H1 (cell line): ENCODE data around the gene TBL2. TPM values are rescaled to one million over a fixed set of nuclear protein-coding genes. Genes with fewer than 3 reads are reported as not detected.

Source experiments
- CTCF ChIA-PET: fragments of 300-600 bp; sonication (Branson Sonifier 250); formaldehyde crosslinking; loops from one replicate; lab custom pipeline; 2021; ENCODE audit not compliant: partially characterized antibody; lab: Charles Lee
- POLR2A ChIA-PET: fragments of 300-600 bp; sonication (Branson Sonifier 250); formaldehyde crosslinking; loops from one replicate; lab custom pipeline; 2021; ENCODE audit warnings: inconsistent platforms; ENCODE audit not compliant: partially characterized antibody; lab: Charles Lee
- DNase-seq, 2 experiments: peaks; one replicate each; pipeline versions ENCODE4 v3.0.0 to v3.0.0-alpha.2; 2010 to 2022; ENCODE audit warnings: low spot score in 2 of 2, low read depth in 1 of 2, mixed read lengths in 1 of 2
- FAIRE-seq: peaks from 2 replicates; lab custom pipeline; 2011; peaks lifted over from hg19 to GRCh38; lab: Jason Lieb, UNC
- H2AFZ ChIP-seq: 2 replicates; pipeline ENCODE4 v1.8.1; 2012; ENCODE audit warnings: low read length, inconsistent platforms
- H2AK5ac ChIP-seq: 2 replicates; pipeline ENCODE4 v1.6.1; 2013; ENCODE audit warnings: low read depth, low read length
- H2BK120ac ChIP-seq: replicated peaks from 2 replicates; pipeline ENCODE3; 2013; ENCODE audit warnings: low read depth, low read length, inconsistent platforms
- H2BK12ac ChIP-seq: 2 replicates; pipeline ENCODE4 v1.6.1; 2013; ENCODE audit warnings: low read depth, low read length
- H2BK15ac ChIP-seq: 2 replicates; pipeline ENCODE4 v1.6.1; 2013; ENCODE audit warnings: low read length
- H2BK20ac ChIP-seq: 2 replicates; pipeline ENCODE4 v1.6.1; 2013; ENCODE audit warnings: low read length
- H2BK5ac ChIP-seq: 2 replicates; pipeline ENCODE4 v1.6.1; 2013; ENCODE audit warnings: low read depth, low read length
- H3K14ac ChIP-seq: 2 replicates; pipeline ENCODE4 v1.6.1; 2013; ENCODE audit warnings: inconsistent platforms; ENCODE audit not compliant: insufficient read length
- H3K18ac ChIP-seq: 2 replicates; pipeline ENCODE4 v1.6.1; 2013; ENCODE audit warnings: low read length; ENCODE audit errors: extremely low read depth
- H3K23ac ChIP-seq: 2 replicates; pipeline ENCODE4 v1.6.1; 2013; ENCODE audit warnings: inconsistent platforms; ENCODE audit not compliant: insufficient read length
- H3K23me2 ChIP-seq: 2 replicates; pipeline ENCODE4 v1.6.1; 2013; ENCODE audit warnings: low read depth, low read length
- H3K27ac ChIP-seq: 2 replicates; pipeline ENCODE4 v1.6.1; 2011; ENCODE audit warnings: low read depth, low read length, inconsistent platforms
- H3K27me3 ChIP-seq, 4 experiments: replicated peaks in 1 of 4; 1 replicate in 1 of 4; 2 replicates in 3 of 4; pipeline versions ENCODE4 v1.6.1 to v1.8.1; 2011 to 2013; ENCODE audit warnings: low read length in 3 of 4, mild to moderate bottlenecking in 3 of 4, inconsistent platforms in 2 of 4, mixed read lengths in 2 of 4, moderate library complexity in 1 of 4; ENCODE audit not compliant: control insufficient read depth in 3 of 4, insufficient read depth in 3 of 4; ENCODE audit errors: extremely low read depth in 1 of 4
- H3K36me3 ChIP-seq, 4 experiments: 2 replicates each; pipeline versions ENCODE4 v1.6.1 to v1.8.1; 2011 to 2013; ENCODE audit warnings: mild to moderate bottlenecking in 4 of 4, low read length in 3 of 4, moderate library complexity in 2 of 4, control low read depth in 1 of 4, inconsistent platforms in 1 of 4; ENCODE audit not compliant: insufficient read depth in 4 of 4, control insufficient read depth in 2 of 4
- H3K4ac ChIP-seq: replicated peaks from 2 replicates; pipeline ENCODE3; 2013; ENCODE audit warnings: low read length, low read depth, mixed read lengths, inconsistent platforms; ENCODE audit not compliant: insufficient read length
- H3K4me1 ChIP-seq, 4 experiments: replicated peaks in 1 of 4; 1 replicate in 1 of 4; 2 replicates in 3 of 4; pipeline versions ENCODE4 v1.6.1 to v1.8.1; 2011 to 2013; ENCODE audit warnings: low read length in 3 of 4, inconsistent platforms in 2 of 4, mixed read lengths in 1 of 4; ENCODE audit not compliant: insufficient read depth in 4 of 4, control insufficient read depth in 3 of 4
- H3K4me2 ChIP-seq, 2 experiments: 2 replicates each; pipeline versions ENCODE4 v1.6.1 to v1.8.1; 2011 to 2013; ENCODE audit warnings: low read depth in 2 of 2, low read length in 2 of 2, control low read depth in 1 of 2, inconsistent platforms in 1 of 2, mild to moderate bottlenecking in 1 of 2; ENCODE audit not compliant: insufficient read depth in 1 of 2
- H3K4me3 ChIP-seq, 4 experiments: fragments of 200-600, 300-600 bp in 1 of 4; sonication (generic), shearing (Covaris generic), sonication (Bioruptor Twin) in 1 of 4; 2 replicates each; pipeline versions ENCODE4 v1.5.1 to v1.8.1; 2011 to 2016; ENCODE audit warnings: low read length in 4 of 4, low read depth in 3 of 4, control low read depth in 2 of 4, inconsistent platforms in 2 of 4, mild to moderate bottlenecking in 2 of 4, mixed read lengths in 1 of 4, moderate library complexity in 1 of 4; ENCODE audit not compliant: insufficient read depth in 2 of 4; ENCODE audit errors: extremely low read depth in 1 of 4
- H3K56ac ChIP-seq: replicated peaks from 2 replicates; pipeline ENCODE3; 2013; ENCODE audit warnings: low read depth, mild to moderate bottlenecking, mixed read lengths, low read length, inconsistent platforms; ENCODE audit not compliant: insufficient read length
- H3K79me1 ChIP-seq: 2 replicates; pipeline ENCODE4 v1.6.1; 2013; ENCODE audit warnings: low read depth, low read length, control low read depth
- H3K79me2 ChIP-seq, 2 experiments: 2 replicates each; pipeline versions ENCODE4 v1.6.1 to v1.8.1; 2012 to 2013; ENCODE audit warnings: low read length in 2 of 2, mild to moderate bottlenecking in 2 of 2, inconsistent platforms in 1 of 2; ENCODE audit not compliant: insufficient read depth in 2 of 2, control insufficient read depth in 1 of 2
- H3K9ac ChIP-seq, 4 experiments: replicated peaks in 1 of 4; 1 replicate in 1 of 4; 2 replicates in 3 of 4; pipeline versions ENCODE4 v1.6.1 to v1.8.1; 2011 to 2013; ENCODE audit warnings: low read depth in 3 of 4, low read length in 3 of 4, control low read depth in 2 of 4, mild to moderate bottlenecking in 2 of 4, moderate library complexity in 2 of 4, inconsistent platforms in 1 of 4; ENCODE audit errors: extremely low read depth in 1 of 4
- H3K9me3 ChIP-seq, 2 experiments: 2 replicates each; pipeline versions ENCODE4 v1.6.1 to v1.8.1; 2012 to 2013; ENCODE audit warnings: mild to moderate bottlenecking in 2 of 2, moderate library complexity in 2 of 2, control low read depth in 1 of 2, inconsistent platforms in 1 of 2, low read depth in 1 of 2, low read length in 1 of 2, mixed read lengths in 1 of 2; ENCODE audit not compliant: insufficient read depth in 2 of 2
- H4K20me1 ChIP-seq, 2 experiments: replicated peaks in 1 of 2; 2 replicates each; pipeline versions ENCODE3 to v1.8.1; 2011 to 2013; ENCODE audit warnings: inconsistent platforms in 2 of 2, low read length in 2 of 2, mild to moderate bottlenecking in 1 of 2; ENCODE audit not compliant: insufficient read depth in 2 of 2, control insufficient read depth in 1 of 2
- H4K5ac ChIP-seq: 2 replicates; pipeline ENCODE4 v1.6.1; 2013; ENCODE audit warnings: low read length, low read depth, mixed read lengths, inconsistent platforms; ENCODE audit not compliant: insufficient read length
- H4K8ac ChIP-seq: 2 replicates; pipeline ENCODE4 v1.8.0; 2013; ENCODE audit warnings: mild to moderate bottlenecking, moderate library complexity, low read length, inconsistent platforms; ENCODE audit not compliant: insufficient read depth; ENCODE audit errors: extremely low read depth
- H4K91ac ChIP-seq: replicated peaks from 2 replicates; pipeline ENCODE3; 2013; ENCODE audit warnings: low read length, mixed read lengths, inconsistent platforms; ENCODE audit not compliant: insufficient read length
- ATF2 ChIP-seq: IDR thresholded peaks from 2 replicates; pipeline ENCODE4 v1.6.1; 2012; ENCODE audit warnings: low read length, inconsistent platforms
- POLR2AphosphoS5 ChIP-seq: IDR thresholded peaks from 2 replicates; pipeline ENCODE4 v1.6.1; 2011; ENCODE audit warnings: low read depth, low read length
- SAP30 ChIP-seq: fragments of 300-600 bp; sonication (generic); IDR thresholded peaks from 2 replicates; pipeline ENCODE4 v1.7.1; 2012; ENCODE audit warnings: low read length, moderate library complexity, mild to moderate bottlenecking, inconsistent platforms; ENCODE audit not compliant: insufficient read depth, insufficient replicate concordance
- WGBS, 2 experiments: shearing (Covaris generic) in 1 of 2; methylation state at CpG; one replicate each; pipeline versions ENCODE4 v1.1.6 to v1.1.7; 2013 to 2015; ENCODE audit warnings: low lambda C conversion rate in 2 of 2, mixed read lengths in 2 of 2, inconsistent platforms in 1 of 2, low coverage in 1 of 2, missing lambda C conversion rate in 1 of 2; ENCODE audit not compliant: insufficient replicate concordance in 2 of 2, insufficient coverage in 1 of 2, insufficient read length in 1 of 2; ENCODE audit errors: extremely low coverage in 1 of 2, missing lambda C conversion rate in 1 of 2; 5-methylcytosine and 5-hydroxymethylcytosine counted together
- polyA plus RNA-seq, 7 experiments: library from polyadenylated mRNA; depleted of rRNA in 3 of 7; stranded (reverse) in 5 of 7; unstranded in 2 of 7; fragments of >200 nt in 5 of 7; fragments of 200-250 nt in 2 of 7; gene quantifications; 1 replicate in 5 of 7; 2 replicates in 1 of 7; 4 replicates in 1 of 7; pipeline versions ENCODE4 v1.2.1 to v1.2.3, GENCODE V29; 2011 to 2013; ENCODE audit warnings: missing spikeins in 2 of 7, mixed read lengths in 2 of 7
- total RNA-seq: library from RNA; stranded (reverse); fragmentation: NEBNext Ultra II Directional; extraction: Animal tissue kit (Norgen Biotek cat#: 25700); gene quantifications from 2 replicates; pipeline ENCODE4 v1.2.1, GENCODE V29; 2021

The TBL2 gene
- total and polyA plus RNA-seq, 2 of the 8 experiments (the other 6 are each of a cell fraction or from before 2014, with no cell fraction given), result 25.8 to 29.7 TPM

DNA sequence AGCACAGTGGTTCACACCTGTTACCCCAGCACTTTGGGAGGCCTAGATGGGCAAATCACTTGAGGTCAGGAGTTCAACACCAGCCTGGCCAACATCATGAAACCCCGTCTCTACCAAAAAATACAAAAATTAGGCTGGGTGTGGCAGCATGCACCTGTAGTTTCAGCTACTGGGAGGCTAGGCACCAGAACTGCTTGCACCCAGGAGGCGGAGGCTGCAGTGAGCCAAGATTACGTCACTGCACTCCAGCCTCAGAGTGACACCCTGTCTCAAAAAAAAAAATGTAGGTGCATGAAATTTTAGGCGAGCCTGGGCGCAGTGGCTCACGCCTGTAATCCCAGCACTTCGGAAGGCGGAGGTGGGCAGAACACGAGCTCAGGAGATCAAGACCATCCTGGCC is 30.5 kb downstream of the TBL2 start:
- Histone ChIP-seq H3K56ac (no peak overlapping the region), H3K9me3 (no peaks in the 10 kb centered on the region), H3K9ac (no peak overlapping the region), H3K18ac (no peak overlapping the region), H2BK20ac (no peak overlapping the region), H2BK5ac (no peak overlapping the region), H4K91ac (no peak overlapping the region), H3K27ac (no peak overlapping the region), H2BK120ac (no peak overlapping the region)
- FAIRE-seq, result no peak
- WGBS, 2 experiments, result 83% methylated on average over 9 of the region's 9 CpGs; no CpG with 5 or more reads in 1 of the 2 experiments
- POLR2A ChIA-PET, result interaction anchor here (0.6 to 1.3 kb wide), 5 partner anchors 9 to 723 kb away, joined by 3 to 8 read pairs (median 5); no protein-coding TSS in a partner anchor
- no peak for TF ChIP-seq POLR2AphosphoS5
- no peak for TF ChIP-seq SAP30
- no peak for TF ChIP-seq ATF2
- TF ChIP-seq, all 59 proteins: peak for 0
- Histone ChIP-seq H3K4me2 (no peak overlapping the region), H2BK15ac (no peak overlapping the region), H3K27me3 (no peaks in the 10 kb centered on the region), H3K79me2 (peaks cover 0 to 6% of the 10 kb centered on the region in 2 experiments; a peak in 1 of 4 replicates), H3K4ac (no peak overlapping the region), H3K23me2 (no peaks in the 10 kb centered on the region), H2BK12ac (no peak overlapping the region), H3K36me3 (peaks cover 0 to 18% (median 3%) of the 10 kb centered on the region in 4 experiments; a peak in 5 of 8 replicates), H2AK5ac (no peak overlapping the region), H3K14ac (no peak overlapping the region), H3K23ac (no peak overlapping the region), H4K20me1 (no peaks in the 10 kb centered on the region), H4K5ac (no peak overlapping the region), H4K8ac (no peak overlapping the region), H3K79me1 (no peaks in the 10 kb centered on the region; the same call in 1 of the 2 replicates), H2AFZ (no peak overlapping the region), H3K4me3 (no peak overlapping the region), H3K4me1 (no peaks in the 10 kb centered on the region)
- DNase-seq, result no peak
- CTCF ChIA-PET, result interaction anchor here (0.8 to 1.7 kb wide), 3 partner anchors 27 to 153 kb away, joined by 3 read pairs; no protein-coding TSS in a partner anchor
